ENCODE data around the gene ADAMTS12.

DNA sequence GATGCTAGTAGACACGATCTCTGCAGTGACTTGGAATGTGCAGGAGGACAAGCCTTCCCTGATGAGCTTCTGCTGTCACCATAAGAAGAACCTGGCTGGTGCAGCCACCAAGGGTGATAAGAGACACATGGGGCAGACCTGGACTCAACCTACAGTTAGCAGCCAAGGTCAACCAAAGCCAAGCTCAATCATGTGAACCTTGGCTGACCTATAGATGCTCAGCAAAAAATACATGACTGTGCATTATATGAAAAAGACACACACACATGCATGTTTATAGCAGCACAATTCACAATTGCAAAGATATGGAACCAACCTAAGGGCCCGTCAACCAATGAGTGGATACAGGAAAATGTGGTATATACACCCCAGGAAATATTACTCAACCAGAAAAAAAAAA, 364.1 kb downstream of the ADAMTS12 start:
- TF ChIP-seq, protein P1, sequence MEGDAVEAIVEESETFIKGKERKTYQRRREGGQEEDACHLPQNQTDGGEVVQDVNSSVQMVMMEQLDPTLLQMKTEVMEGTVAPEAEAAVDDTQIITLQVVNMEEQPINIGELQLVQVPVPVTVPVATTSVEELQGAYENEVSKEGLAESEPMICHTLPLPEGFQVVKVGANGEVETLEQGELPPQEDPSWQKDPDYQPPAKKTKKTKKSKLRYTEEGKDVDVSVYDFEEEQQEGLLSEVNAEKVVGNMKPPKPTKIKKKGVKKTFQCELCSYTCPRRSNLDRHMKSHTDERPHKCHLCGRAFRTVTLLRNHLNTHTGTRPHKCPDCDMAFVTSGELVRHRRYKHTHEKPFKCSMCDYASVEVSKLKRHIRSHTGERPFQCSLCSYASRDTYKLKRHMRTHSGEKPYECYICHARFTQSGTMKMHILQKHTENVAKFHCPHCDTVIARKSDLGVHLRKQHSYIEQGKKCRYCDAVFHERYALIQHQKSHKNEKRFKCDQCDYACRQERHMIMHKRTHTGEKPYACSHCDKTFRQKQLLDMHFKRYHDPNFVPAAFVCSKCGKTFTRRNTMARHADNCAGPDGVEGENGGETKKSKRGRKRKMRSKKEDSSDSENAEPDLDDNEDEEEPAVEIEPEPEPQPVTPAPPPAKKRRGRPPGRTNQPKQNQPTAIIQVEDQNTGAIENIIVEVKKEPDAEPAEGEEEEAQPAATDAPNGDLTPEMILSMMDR (conservative IDR thresholded peaks at IDR 0.05 in 1 of 2, IDR thresholded peaks at IDR 0.05 in 1 of 2; ENCODE audit: low read depth in 1 of 2, low read length in 2 of 2), result no peak
- TF ChIP-seq EZH2 (IDR thresholded peaks at IDR 0.05; ENCODE audit: low read length, missing control alignments), result no peak
